A549 (cell line): Measurements from ENCODE around the gene CNOT2. TPM values are rescaled to one million over a fixed set of nuclear protein-coding genes. Genes with fewer than 3 reads are reported as not detected.

ENCODE experiments used
- ATAC-seq, 2 experiments: fragments of 200-7000 bp in 1 of 2; fragments of >200 bp in 1 of 2; cut with Nextera tagmentation in 1 of 2; cut with Tn5 transposase in 1 of 2; 3 replicates each; pipeline versions ENCODE4 v1.8.0 to v1.9.1; 2018 to 2020; ENCODE audit warnings: mild to moderate bottlenecking in 1 of 2, moderate library complexity in 1 of 2
- CTCF ChIA-PET: fragments of 300-600 bp; sonication (Branson Sonifier 250); formaldehyde crosslinking; extraction: SDS; loops from one replicate; lab custom pipeline; 2021; ENCODE audit warnings: antibody characterized with exemption, inconsistent platforms; lab: Yijun Ruan, JAX
- POLR2A ChIA-PET: fragments of 350-600 bp; formaldehyde crosslinking; extraction: SDS; loops from one replicate; lab custom pipeline; 2021; ENCODE audit warnings: antibody characterized with exemption, inconsistent platforms; lab: Yijun Ruan, JAX
- DNase-seq, 2 experiments: peaks; one replicate each; pipeline versions ENCODE4 v3.0.0 to v3.0.0-alpha.2; 2011 to 2016; ENCODE audit warnings: low read depth in 1 of 2, low spot score in 1 of 2
- FAIRE-seq: peaks from 2 replicates; lab custom pipeline; 2011; peaks lifted over from hg19 to GRCh38; lab: Jason Lieb, UNC
- H3K27ac ChIP-seq, 2 experiments: fragments of >200 bp; sonication (Bioruptor Twin); formaldehyde crosslinking; 3 replicates each; pipeline ENCODE4 v1.5.1; 2016 to 2017
- H3K4me1 ChIP-seq: fragments of >200 bp; sonication (Bioruptor Twin); formaldehyde crosslinking; 3 replicates; pipeline ENCODE4 v1.6.1; 2016
- H3K4me2 ChIP-seq: fragments of >200 bp; sonication (Bioruptor Twin); formaldehyde crosslinking; 3 replicates; pipeline ENCODE4 v1.6.1; 2016
- H3K4me3 ChIP-seq: fragments of >200 bp; sonication (Bioruptor Twin); formaldehyde crosslinking; 3 replicates; pipeline ENCODE4 v1.5.1; 2016
- H3K9me3 ChIP-seq: fragments of >200 bp; sonication (Bioruptor Twin); formaldehyde crosslinking; 3 replicates; pipeline ENCODE4 v1.6.1; 2016
- CHD4 ChIP-seq: fragments of 200-600 bp; sonication (generic); IDR thresholded peaks from 2 replicates; pipeline ENCODE4 v1.6.1; 2016; ENCODE audit warnings: antibody characterized with exemption, mild to moderate bottlenecking, borderline replicate concordance
- CTCF ChIP-seq: fragments of >200 bp; sonication (Bioruptor Twin); formaldehyde crosslinking; IDR thresholded peaks from 3 replicates; pipeline ENCODE4 v1.5.1; 2016
- E2F6 ChIP-seq: IDR thresholded peaks from 2 replicates; pipeline ENCODE4 v1.6.1; 2012; ENCODE audit warnings: low read depth, borderline replicate concordance
- EP300 ChIP-seq, 2 experiments: fragments of >200 bp; sonication (Bioruptor Twin); formaldehyde crosslinking; IDR thresholded peaks; 2 replicates in 1 of 2; 3 replicates in 1 of 2; pipeline ENCODE4 v1.6.1; 2016 to 2017
- ESRRA ChIP-seq: fragments of 150-350 bp; IDR thresholded peaks from 2 replicates; pipeline ENCODE4 v1.6.1; 2014; ENCODE audit warnings: mild to moderate bottlenecking, low read length, borderline replicate concordance
- HDAC2 ChIP-seq: fragments of 200-600 bp; sonication (generic); IDR thresholded peaks from 2 replicates; pipeline ENCODE4 v1.6.1; 2016
- HES2 ChIP-seq: fragments of >200 bp; sonication (Bioruptor Twin); formaldehyde crosslinking; IDR thresholded peaks from 2 replicates; pipeline ENCODE4 v1.6.1; 2016
- HOXB13 ChIP-seq: fragments of 250-450 bp; sonication (Bioruptor Pico); IDR thresholded peaks from 2 replicates; pipeline ENCODE4 v1.5.0; 2020; ENCODE audit warnings: low read depth, mild to moderate bottlenecking, moderate library complexity
- KDM5A ChIP-seq: fragments of 200-600 bp; sonication (generic); IDR thresholded peaks from 2 replicates; pipeline ENCODE4 v1.6.1; 2016; ENCODE audit warnings: antibody characterized with exemption, mild to moderate bottlenecking
- MYC ChIP-seq: IDR thresholded peaks from 2 replicates; pipeline ENCODE4 v1.6.1; 2012; ENCODE audit warnings: mild to moderate bottlenecking, inconsistent platforms, low read length, improper control_type of control experiment, borderline replicate concordance
- NPAS2 ChIP-seq: fragments of 250-450 bp; sonication (Bioruptor Pico); IDR thresholded peaks from 2 replicates; pipeline ENCODE4 v1.8.0; 2022; ENCODE audit warnings: mild to moderate bottlenecking, moderate library complexity, borderline replicate concordance
- NR3C1 ChIP-seq: fragments of >200 bp; sonication (Bioruptor Twin); formaldehyde crosslinking; IDR thresholded peaks from 3 replicates; pipeline ENCODE4 v1.6.1; 2017
- RAD21 ChIP-seq, 2 experiments: fragments of >200 bp in 1 of 2; sonication (Bioruptor Twin) in 1 of 2; formaldehyde crosslinking in 1 of 2; IDR thresholded peaks in 1 of 2; conservative IDR thresholded peaks in 1 of 2; 2 replicates in 1 of 2; 3 replicates in 1 of 2; pipeline ENCODE4 v1.6.1; 2012 to 2018; ENCODE audit warnings: inconsistent platforms in 1 of 2
- RFX5 ChIP-seq: fragments of 450-650 bp; IDR thresholded peaks from 2 replicates; pipeline ENCODE4 v1.7.1; 2014; ENCODE audit warnings: antibody characterized with exemption, mild to moderate bottlenecking, moderate library complexity
- RNF2 ChIP-seq: fragments of 200-600 bp; sonication (generic); IDR thresholded peaks from 2 replicates; pipeline ENCODE4 v1.6.1; 2016; ENCODE audit warnings: low read depth, mild to moderate bottlenecking, antibody characterized with exemption, moderate library complexity, borderline replicate concordance
- ZC3H11A ChIP-seq: fragments of 450-650 bp; IDR thresholded peaks from 2 replicates; pipeline ENCODE4 v1.6.1; 2014; ENCODE audit warnings: antibody characterized with exemption, mild to moderate bottlenecking
- WGBS: methylation state at CpG from one replicate; pipeline ENCODE4 v1.1.6; 2017; ENCODE audit errors: missing lambda C conversion rate; 5-methylcytosine and 5-hydroxymethylcytosine counted together
- polyA plus RNA-seq, 4 experiments: library from polyadenylated mRNA; depleted of rRNA in 3 of 4; stranded (reverse); fragments of >200 nt; fragmentation: RNase III in 1 of 4; extraction: RNeasy Plus Mini Kit Qiagen cat#74134 plus additional on column Dnase treatment in 1 of 4; gene quantifications; 2 replicates in 3 of 4; 3 replicates in 1 of 4; pipeline ENCODE4 v1.2.3, GENCODE V29; 2011 to 2017
- TF ChIP-seq, protein P1 (sequence below): fragments of 250-450 bp; sonication (Bioruptor Pico); IDR thresholded peaks from 2 replicates; pipeline ENCODE4 v1.5.0; 2020; ENCODE audit warnings: low read depth, mild to moderate bottlenecking, moderate library complexity
- TF ChIP-seq, protein P2 (sequence below): fragments of 250-450 bp; sonication (Bioruptor Pico); IDR thresholded peaks from 2 replicates; pipeline ENCODE4 v1.5.0; 2021; ENCODE audit warnings: mild to moderate bottlenecking, moderate library complexity, borderline replicate concordance

Gene CNOT2
- polyA plus RNA-seq, 2 of the 4 experiments (the other 2 are of a cell fraction) = 87.2 to 105 TPM

DNA sequence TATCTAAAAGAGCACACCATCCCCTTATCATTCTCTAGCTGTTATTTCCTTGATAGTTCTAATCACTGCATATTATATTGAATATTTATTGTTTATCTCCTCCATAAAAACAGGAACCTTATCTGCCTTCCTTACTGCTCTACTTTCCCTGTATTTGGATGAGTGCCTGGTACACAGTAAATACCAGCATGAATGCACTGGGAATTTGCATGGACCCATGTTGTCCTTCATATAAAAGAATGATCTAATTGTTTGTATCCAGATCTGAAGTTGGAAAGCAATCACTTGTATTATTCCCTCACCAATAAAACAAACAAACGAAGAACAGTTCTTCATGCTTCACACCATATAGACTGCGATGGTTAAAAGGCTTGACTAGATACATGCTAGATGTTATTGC lies 15.3 kb upstream of the CNOT2 start:
- FAIRE-seq = no peak
- 52% methylated on average over 2 of the region's 2 CpGs for WGBS
- POLR2A ChIA-PET = no interaction called here
- Histone ChIP-seq H3K4me1 (no peaks in the 10 kb centered on the region), H3K9me3 (no peaks in the 10 kb centered on the region), H3K4me2 (no peak overlapping the region), H3K27ac (no peak overlapping the region), H3K4me3 (no peak overlapping the region)
- CTCF ChIA-PET = no interaction called here
- ATAC-seq = no peak
- DNase-seq = no peak
- no peak for TF ChIP-seq E2F6
- no peak for TF ChIP-seq CHD4
- no peak for TF ChIP-seq RAD21 (conservative IDR thresholded peaks at IDR 0.05 in 1 of 2, IDR thresholded peaks at IDR 0.05 in 1 of 2)
- TF ChIP-seq ESRRA = no peak
- no peak for TF ChIP-seq NPAS2 (CRISPR knock-in tag)
- no peak for TF ChIP-seq RNF2
- TF ChIP-seq NR3C1 = no peak
- no peak for TF ChIP-seq CTCF
- no peak for TF ChIP-seq RFX5
- TF ChIP-seq HDAC2 = no peak
- no peak for TF ChIP-seq HOXB13
- TF ChIP-seq, protein P1, sequence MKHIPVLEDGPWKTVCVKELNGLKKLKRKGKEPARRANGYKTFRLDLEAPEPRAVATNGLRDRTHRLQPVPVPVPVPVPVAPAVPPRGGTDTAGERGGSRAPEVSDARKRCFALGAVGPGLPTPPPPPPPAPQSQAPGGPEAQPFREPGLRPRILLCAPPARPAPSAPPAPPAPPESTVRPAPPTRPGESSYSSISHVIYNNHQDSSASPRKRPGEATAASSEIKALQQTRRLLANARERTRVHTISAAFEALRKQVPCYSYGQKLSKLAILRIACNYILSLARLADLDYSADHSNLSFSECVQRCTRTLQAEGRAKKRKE (CRISPR knock-in tag) = no peak

DNA sequence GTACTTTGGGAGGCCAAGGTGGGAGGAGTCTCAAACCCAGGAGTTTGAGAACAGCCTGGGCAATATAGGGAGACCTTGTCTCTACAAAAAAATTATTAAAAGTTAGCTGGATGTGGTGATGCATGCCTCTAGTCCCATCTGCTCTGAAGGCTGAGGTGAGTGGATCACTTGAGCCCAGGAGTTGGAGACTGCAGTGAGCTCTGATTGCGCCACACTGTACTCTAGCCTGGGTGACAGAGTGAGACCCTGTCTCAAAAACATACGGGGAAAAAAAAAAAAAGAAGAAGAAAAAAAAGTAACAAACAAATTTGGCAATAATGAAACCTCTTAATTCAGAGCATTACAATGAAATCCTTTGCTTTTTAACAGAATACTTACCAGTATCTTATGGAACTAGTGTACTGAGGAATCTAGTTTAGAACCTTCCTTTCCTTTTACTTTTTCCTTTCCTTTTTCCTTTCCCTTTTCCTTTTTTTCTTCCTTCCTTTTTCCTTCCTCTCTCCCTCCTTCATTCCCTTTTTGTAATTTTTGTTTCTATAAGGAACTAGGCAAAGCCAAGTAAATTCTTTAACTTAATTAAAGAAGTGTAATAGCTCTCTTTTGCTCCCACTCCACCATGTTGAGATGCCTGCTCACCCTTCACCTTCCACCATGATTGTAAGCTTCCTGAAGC lies 12.2 kb upstream of the CNOT2 start:
- Histone ChIP-seq H3K4me3 (no peak overlapping the region), H3K27ac (no peak overlapping the region), H3K9me3 (peaks cover 2% of the 10 kb centered on the region; the same call in 1 of the 3 replicates), H3K4me2 (no peak overlapping the region), H3K4me1 (no peaks in the 10 kb centered on the region)
- FAIRE-seq (no peak), DNase-seq (no peak), ATAC-seq (no peak)
- WGBS = 68% methylated on average over 2 of the region's 2 CpGs
- POLR2A ChIA-PET = no interaction called here
- CTCF ChIA-PET = no interaction called here
- TF ChIP-seq MYC = no peak
- TF ChIP-seq, protein P2, sequence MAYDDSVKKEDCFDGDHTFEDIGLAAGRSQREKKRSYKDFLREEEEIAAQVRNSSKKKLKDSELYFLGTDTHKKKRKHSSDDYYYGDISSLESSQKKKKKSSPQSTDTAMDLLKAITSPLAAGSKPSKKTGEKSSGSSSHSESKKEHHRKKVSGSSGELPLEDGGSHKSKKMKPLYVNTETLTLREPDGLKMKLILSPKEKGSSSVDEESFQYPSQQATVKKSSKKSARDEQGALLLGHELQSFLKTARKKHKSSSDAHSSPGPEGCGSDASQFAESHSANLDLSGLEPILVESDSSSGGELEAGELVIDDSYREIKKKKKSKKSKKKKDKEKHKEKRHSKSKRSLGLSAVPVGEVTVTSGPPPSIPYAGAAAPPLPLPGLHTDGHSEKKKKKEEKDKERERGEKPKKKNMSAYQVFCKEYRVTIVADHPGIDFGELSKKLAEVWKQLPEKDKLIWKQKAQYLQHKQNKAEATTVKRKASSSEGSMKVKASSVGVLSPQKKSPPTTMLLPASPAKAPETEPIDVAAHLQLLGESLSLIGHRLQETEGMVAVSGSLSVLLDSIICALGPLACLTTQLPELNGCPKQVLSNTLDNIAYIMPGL = no peak
- TF ChIP-seq EP300 (IDR thresholded peaks at IDR 0.05) = no peak

- no peak overlapping the region for H3K4me2 ChIP-seq
- ATAC-seq = no peak
- TF ChIP-seq HES2 = no peak
- no peak for TF ChIP-seq NPAS2 (CRISPR knock-in tag)
- TF ChIP-seq, protein P1 (CRISPR knock-in tag) = no peak
- no peak for TF ChIP-seq ZC3H11A
- TF ChIP-seq RNF2 = no peak
- TF ChIP-seq KDM5A = no peak
- TF ChIP-seq, all 56 proteins: peak for 0
- WGBS = 53% methylated on average over 1 of the region's 1 CpG
- Histone ChIP-seq H3K4me1 (peaks cover 6% of the 10 kb centered on the region; the same call in 2 of the 3 replicates), H3K9me3 (peaks cover 6% of the 10 kb centered on the region; the same call in 1 of the 3 replicates), H3K27ac (no peak overlapping the region), H3K4me3 (no peak overlapping the region)
- FAIRE-seq (no peak), DNase-seq (no peak)
- ChIA-PET CTCF (no interaction called here), POLR2A (no interaction called here)
Measured at GRCh38 chr12:70236990-70237389, 6.2 kb upstream of the CNOT2 start.
